K562 (cell line): Measurements from ENCODE around the gene LY6G6F. TPM values are rescaled to one million over a fixed set of nuclear protein-coding genes. Genes with fewer than 3 reads are reported as not detected.

Experiments
- BRD4 ChIP-seq: fragments of 200-600 bp; sonication (generic); IDR thresholded peaks from 2 replicates; pipeline ENCODE4 v1.6.1; 2017; ENCODE audit warnings: inconsistent platforms
- CGGBP1 ChIP-seq: fragments of 250-450 bp; sonication (Bioruptor Pico); IDR thresholded peaks from 2 replicates; pipeline ENCODE4 v1.9.0; 2021; ENCODE audit warnings: mild to moderate bottlenecking
- DIDO1 ChIP-seq: fragments of 450-650 bp; IDR thresholded peaks from 2 replicates; pipeline ENCODE4 v1.6.1; 2016; ENCODE audit warnings: low read depth, missing biosample characterization, missing genetic modification characterization
- FOXO4 ChIP-seq: fragments of 450-650 bp; formaldehyde crosslinking; IDR thresholded peaks from 2 replicates; pipeline ENCODE4 v1.4.0; 2020; ENCODE audit warnings: mild to moderate bottlenecking, moderate library complexity
- GABPB2 ChIP-seq: fragments of 250-450 bp; sonication (Bioruptor Pico); conservative IDR thresholded peaks from 2 replicates; pipeline ENCODE4 v1.5.1; 2021; ENCODE audit warnings: mild to moderate bottlenecking
- JUN ChIP-seq, 2 experiments: sonication (generic) in 1 of 2; formaldehyde crosslinking in 1 of 2; IDR thresholded peaks; 2 replicates each; pipeline versions ENCODE4 v1.6.1 to v1.8.0; 2012 to 2022; ENCODE audit warnings: borderline replicate concordance in 2 of 2, mild to moderate bottlenecking in 2 of 2, improper control_type of control experiment in 1 of 2, low read depth in 1 of 2, low read length in 1 of 2, missing genetic modification reagents in 1 of 2
- KHSRP ChIP-seq: fragments of 450-650 bp; IDR thresholded peaks from 2 replicates; pipeline ENCODE4 v1.6.1; 2017
- NBN ChIP-seq: fragments of 450-650 bp; IDR thresholded peaks from 2 replicates; pipeline ENCODE4 v1.6.1; 2016; ENCODE audit warnings: low read depth, mild to moderate bottlenecking
- NFATC3 ChIP-seq: fragments of 450-650 bp; IDR thresholded peaks from 2 replicates; pipeline ENCODE4 v1.6.1; 2017; ENCODE audit warnings: mild to moderate bottlenecking
- POLR2A ChIP-seq: fragments of 450-650 bp; conservative IDR thresholded peaks from 2 replicates; pipeline ENCODE4 v1.6.1; 2016
- PRMT5 ChIP-seq: sonication (generic); formaldehyde crosslinking; IDR thresholded peaks from 2 replicates; pipeline ENCODE4 v1.5.0; 2020; ENCODE audit warnings: missing genetic modification reagents
- PYGO2 ChIP-seq: fragments of 450-650 bp; IDR thresholded peaks from 2 replicates; pipeline ENCODE4 v1.6.1; 2016; ENCODE audit warnings: mild to moderate bottlenecking, missing genetic modification characterization, moderate library complexity, missing compliant biosample characterization
- RBM15 ChIP-seq: fragments of 200-400 bp; formaldehyde crosslinking; IDR thresholded peaks from 2 replicates; pipeline ENCODE4 v1.6.1; 2018; ENCODE audit warnings: mild to moderate bottlenecking, low read length, moderate library complexity; ENCODE audit not compliant: insufficient read depth
- SOX6 ChIP-seq: fragments of 450-650 bp; IDR thresholded peaks from 2 replicates; pipeline ENCODE4 v1.6.1; 2014; ENCODE audit warnings: mild to moderate bottlenecking
- TEAD1 ChIP-seq, 2 experiments: fragments of 450-650 bp in 1 of 2; sonication (generic) in 1 of 2; formaldehyde crosslinking; IDR thresholded peaks; 2 replicates each; pipeline versions ENCODE4 v1.4.0 to v1.8.0; 2020 to 2022; ENCODE audit warnings: mild to moderate bottlenecking in 2 of 2, missing genetic modification reagents in 1 of 2
- THRAP3 ChIP-seq: fragments of 450-650 bp; IDR thresholded peaks from 2 replicates; pipeline ENCODE4 v1.6.1; 2016; ENCODE audit warnings: mild to moderate bottlenecking, inconsistent platforms, borderline replicate concordance
- TRIM24 ChIP-seq, 2 experiments: fragments of 450-650 bp; IDR thresholded peaks; 2 replicates each; pipeline ENCODE4 v1.6.1; 2016
- ZFPM2 ChIP-seq: fragments of 250-450 bp; sonication (Bioruptor Pico); IDR thresholded peaks from 2 replicates; pipeline ENCODE4 v1.5.1; 2022; ENCODE audit warnings: mild to moderate bottlenecking
- ZNF212 ChIP-seq: fragments of 450-650 bp; formaldehyde crosslinking; IDR thresholded peaks from 2 replicates; pipeline ENCODE4 v1.4.0; 2020; ENCODE audit warnings: mild to moderate bottlenecking
- ZNF561 ChIP-seq: fragments of 450-650 bp; formaldehyde crosslinking; conservative IDR thresholded peaks from 2 replicates; pipeline ENCODE4 v1.4.0; 2020; ENCODE audit warnings: mild to moderate bottlenecking, moderate library complexity
- ZNF609 ChIP-seq: sonication (generic); formaldehyde crosslinking; IDR thresholded peaks from 2 replicates; pipeline ENCODE4 v1.8.1; 2023; ENCODE audit warnings: missing genetic modification reagents, mild to moderate bottlenecking, borderline replicate concordance
- ZNF76 ChIP-seq: fragments of 250-450 bp; sonication (Bioruptor Pico); IDR thresholded peaks from 2 replicates; pipeline ENCODE4 v1.4.0; 2020; ENCODE audit warnings: mild to moderate bottlenecking, moderate library complexity, borderline replicate concordance
- polyA plus RNA-seq, 8 experiments: library from polyadenylated mRNA; depleted of rRNA in 4 of 8; stranded (reverse) in 5 of 8; unstranded in 3 of 8; fragments of >200 nt; fragmentation: Nextera tagmentation in 2 of 8; fragmentation: Illumina TruSeq in 1 of 8; extraction: Ambion mirVana in 2 of 8; extraction: Trizol in 1 of 8; gene quantifications; 2 replicates each; pipeline versions ENCODE4 v1.2.1 to v1.2.3, GENCODE V29; 2011 to 2014; ENCODE audit warnings: inconsistent platforms in 1 of 8, missing spikeins in 1 of 8
- total RNA-seq, 7 experiments: library from RNA; depleted of rRNA in 6 of 7; stranded (reverse); fragments of >200 nt in 6 of 7; fragmentation: Illumina TruSeq in 2 of 7; extraction: Trizol in 2 of 7; gene quantifications; 2 replicates each; pipeline versions ENCODE4 v1.2.1 to v1.2.3, GENCODE V29; 2011 to 2021; ENCODE audit warnings: low replicate concordance in 1 of 7

LY6G6F gene
- total and polyA plus RNA-seq, 9 of the 15 experiments (the other 6 are each of a cell fraction or from before 2014, with no cell fraction given): 0.14 to 0.50 (median 0.28) TPM; not detected in 2

GRCh38 chr6:31665501-31666336 lies 40.9 kb upstream of the LY6G6F start, which contains the start of gene CSNK2B (continued):
- TF ChIP-seq ZNF609 (CRISPR knock-in tag) (0 out of 2 replicates have a peak, but pooled peaks have one; percentile 51), DIDO1 (peak; percentile 58), ZNF76 (peak; percentile 31; the same call in 1 of the 2 replicates), ZFPM2 (CRISPR knock-in tag) (peak; percentile 80; the same call in 1 of the 2 replicates), FOXO4 (CRISPR knock-in tag) (peak; percentile 69; the same call in 1 of the 2 replicates), RBM15 (no peak), ZNF212 (peak; percentile 79; the same call in 1 of the 2 replicates), SOX6 (peak; percentile 40; the same call in 1 of the 2 replicates), POLR2A (peak; percentile 99), CGGBP1 (CRISPR knock-in tag) (peak; percentile 80; the same call in 1 of the 2 replicates), PRMT5 (CRISPR knock-in tag) (no peak), THRAP3 (no peak), NBN (peak; percentile 68), NFATC3 (peak; percentile 96), BRD4 (no peak; the same call in 1 of the 2 replicates), TEAD1 (CRISPR knock-in tag; IDR thresholded peaks at IDR 0.05) (no peak), GABPB2 (CRISPR knock-in tag) (peak; percentile 73), TRIM24 (IDR thresholded peaks at IDR 0.05) (0 out of 4 replicates have a peak, but pooled peaks of 1 of the 2 experiments have one; percentile 7), JUN (IDR thresholded peaks at IDR 0.05; ENCODE audit: borderline replicate concordance, low read depth, low read length) (peak; percentile 51; the same call in 1 of the 2 replicates), JUN (CRISPR knock-in tag; IDR thresholded peaks at IDR 0.05; ENCODE audit: borderline replicate concordance) (no peak), PYGO2 (no peak), ZNF561 (CRISPR knock-in tag) (peak; percentile 58; the same call in 1 of the 2 replicates), KHSRP (no peak)
